Loucy (cell line): Measurements from ENCODE around the gene MUC6.

Experiments used
- CTCF ChIP-seq: fragments of 200-600 bp; sonication (generic); conservative IDR thresholded peaks from 2 replicates; pipeline ENCODE4 v1.5.1; 2014; ENCODE audit warnings: mild to moderate bottlenecking, antibody characterized with exemption, low read length
- EZH2phosphoT487 ChIP-seq: fragments of 200-600 bp; IDR thresholded peaks from 2 replicates; pipeline ENCODE4 v1.6.1; 2018; ENCODE audit warnings: antibody characterized with exemption, mild to moderate bottlenecking, moderate library complexity, borderline replicate concordance

- no peak for TF ChIP-seq CTCF
- TF ChIP-seq EZH2phosphoT487, result no peak
These were observed 8.3 kb downstream of the MUC6 start for GRCh38 chr11:1028291-1028540.
